ENCODE results near the gene TNS1.

TNS1 gene

GRCh38 chr2:217929757-217930707 lies 72.8 kb downstream of the TNS1 start:
- DNase-seq = no peak

GRCh38 chr2:217929272-217929671 lies 73.5 kb downstream of the TNS1 start:
- DNase-seq = no peak

- no peak for DNase-seq
Observed at GRCh38 chr2:217928324-217929181, 74.2 kb downstream of the TNS1 start.

GRCh38 chr2:217927601-217928323 lies 75.0 kb downstream of the TNS1 start:
- DNase-seq = no peak

GRCh38 chr2:217926801-217927200 lies 76.0 kb downstream of the TNS1 start:
- no peak for DNase-seq

- no peak for DNase-seq
Observed at GRCh38 chr2:217924346-217924901, 78.4 kb downstream of the TNS1 start.

GRCh38 chr2:217923007-217923686 lies 79.6 kb downstream of the TNS1 start:
- no peak for DNase-seq

GRCh38 chr2:217922101-217923006 lies 80.4 kb downstream of the TNS1 start:
- DNase-seq = no peak

- no peak for DNase-seq
Observed at GRCh38 chr2:217920879-217921603, 81.8 kb downstream of the TNS1 start.

- no peak for DNase-seq
Observed at GRCh38 chr2:217919781-217920351, 82.9 kb downstream of the TNS1 start.

GRCh38 chr2:217919204-217919603 lies 83.6 kb downstream of the TNS1 start:
- DNase-seq = no peak

- DNase-seq = no peak
Observed at GRCh38 chr2:217918308-217919024, 84.3 kb downstream of the TNS1 start.

GRCh38 chr2:217916504-217917254 lies 86.1 kb downstream of the TNS1 start:
- DNase-seq = no peak

- DNase-seq = no peak
Observed at GRCh38 chr2:217915706-217916105, 87.1 kb downstream of the TNS1 start.

- no peak for DNase-seq
Observed at GRCh38 chr2:217914878-217915277, 87.9 kb downstream of the TNS1 start.

GRCh38 chr2:217914078-217914477 lies 88.7 kb downstream of the TNS1 start:
- DNase-seq = no peak

GRCh38 chr2:217913436-217913835 lies 89.4 kb downstream of the TNS1 start:
- DNase-seq = no peak

Measured in right kidney (tissue), 1 donor.